GM12878 (cell line): ENCODE data around the gene ATG4A. TPM values are rescaled to one million over a fixed set of nuclear protein-coding genes. Genes with fewer than 3 reads are reported as not detected.

ENCODE experiments used
- ATAC-seq: fragments of 200-7000 bp; cut with Tn5 transposase; 3 replicates; pipeline ENCODE4 v1.9.1; 2020; ENCODE audit warnings: mild to moderate bottlenecking, moderate library complexity
- BruUV-seq: library from RNA; stranded (reverse); fragments of 400-500 nt; replicated peaks from 2 replicates; lab custom pipeline; 2021; lab: Mats Ljungman, UMichigan
- CTCF ChIA-PET: fragments of 300-600 bp; sonication (Branson Sonifier 250); formaldehyde crosslinking; extraction: SDS; loops from one replicate; lab custom pipeline; 2021; ENCODE audit warnings: inconsistent platforms; lab: Yijun Ruan, JAX
- POLR2A ChIA-PET: fragments of 350-600 bp; formaldehyde crosslinking; extraction: SDS; loops from one replicate; lab custom pipeline; 2021; ENCODE audit warnings: inconsistent platforms; lab: Charles Lee
- RAD21 ChIA-PET: fragments of 300-600 bp; sonication (Branson Sonifier 250); formaldehyde crosslinking; loops from one replicate; lab custom pipeline; 2023; ENCODE audit warnings: antibody characterized with exemption; ENCODE audit not compliant: unreplicated experiment; lab: Charles Lee
- SMC1A ChIA-PET: fragments of 300-600 bp; sonication (Branson Sonifier 250); formaldehyde crosslinking; loops from one replicate; lab custom pipeline; 2023; ENCODE audit not compliant: unreplicated experiment, uncharacterized antibody; lab: Charles Lee
- DNase-seq: peaks from one replicate; pipeline ENCODE4 v3.0.0-alpha.2; 2011; ENCODE audit warnings: low read depth, low spot score
- FAIRE-seq: peaks from 3 replicates; lab custom pipeline; 2011; peaks lifted over from hg19 to GRCh38; lab: Jason Lieb, UNC
- H2AFZ ChIP-seq: 2 replicates; pipeline ENCODE4 v1.6.0; 2011; ENCODE audit warnings: low read depth, low read length, control low read depth; ENCODE audit not compliant: control insufficient read depth
- H3K27ac ChIP-seq: 2 replicates; pipeline ENCODE4 v1.5.1; 2011; ENCODE audit warnings: control low read depth; ENCODE audit not compliant: control insufficient read depth, insufficient read depth
- H3K27me3 ChIP-seq, 2 experiments: replicated peaks in 1 of 2; 2 replicates each; pipeline versions ENCODE4 v1.6.0 to v1.6.1; 2011; ENCODE audit warnings: low read length in 1 of 2; ENCODE audit not compliant: control insufficient read depth in 2 of 2, insufficient read depth in 2 of 2
- H3K36me3 ChIP-seq, 2 experiments: 2 replicates each; pipeline ENCODE4 v1.5.1; 2011; ENCODE audit warnings: low read length in 1 of 2; ENCODE audit not compliant: control insufficient read depth in 2 of 2, insufficient read depth in 2 of 2
- H3K4me1 ChIP-seq: 2 replicates; pipeline ENCODE4 v1.6.1; 2011; ENCODE audit warnings: mild to moderate bottlenecking, low read length, moderate library complexity, mixed read lengths; ENCODE audit not compliant: control insufficient read depth, insufficient read depth
- H3K4me2 ChIP-seq: 2 replicates; pipeline ENCODE4 v1.6.0; 2011; ENCODE audit warnings: control low read depth; ENCODE audit not compliant: control insufficient read depth, insufficient read depth
- H3K4me3 ChIP-seq: fragments of 200-600 bp; sonication (generic); 2 replicates; pipeline ENCODE4 v1.5.1; 2016
- H3K79me2 ChIP-seq: 2 replicates; pipeline ENCODE4 v1.6.0; 2011; ENCODE audit warnings: low read length; ENCODE audit not compliant: control insufficient read depth, insufficient read depth
- H3K9ac ChIP-seq: 2 replicates; pipeline ENCODE4 v1.8.0; 2011; ENCODE audit warnings: low read length, control low read depth, mixed read lengths; ENCODE audit not compliant: control insufficient read depth, insufficient read depth
- H3K9me3 ChIP-seq: replicated peaks from 3 replicates; pipeline ENCODE4 v1.5.1; 2011; ENCODE audit warnings: mild to moderate bottlenecking, low read length; ENCODE audit not compliant: control insufficient read depth, insufficient read depth
- H4K20me1 ChIP-seq: 2 replicates; pipeline ENCODE4 v1.6.0; 2011; ENCODE audit not compliant: control insufficient read depth, insufficient read depth
- ASH2L ChIP-seq: fragments of 300-600, 200-600 bp; sonication (generic); IDR thresholded peaks from 2 replicates; pipeline ENCODE4 v1.6.1; 2017; ENCODE audit warnings: low read depth, mild to moderate bottlenecking, borderline replicate concordance
- CEBPB ChIP-seq, 2 experiments: fragments of 150-350 bp in 1 of 2; IDR thresholded peaks; 2 replicates each; pipeline ENCODE4 v1.6.1; 2012 to 2014; ENCODE audit warnings: low read depth in 2 of 2, low read length in 2 of 2, borderline replicate concordance in 1 of 2, inconsistent platforms in 1 of 2
- CUX1 ChIP-seq: IDR thresholded peaks from 2 replicates; pipeline ENCODE4 v1.6.1; 2012; ENCODE audit warnings: improper control_type of control experiment, low read depth, low read length; ENCODE audit not compliant: insufficient replicate concordance
- HDGF ChIP-seq: fragments of 450-650 bp; IDR thresholded peaks from 2 replicates; pipeline ENCODE4 v1.6.1; 2016; ENCODE audit warnings: antibody characterized with exemption
- MTA3 ChIP-seq: IDR thresholded peaks from 2 replicates; pipeline ENCODE4 v1.6.1; 2012; ENCODE audit warnings: low read length, inconsistent platforms, borderline replicate concordance
- MYB ChIP-seq: fragments of 150-350 bp; IDR thresholded peaks from 2 replicates; pipeline ENCODE4 v1.6.1; 2014; ENCODE audit warnings: mild to moderate bottlenecking, low read depth, low read length, borderline replicate concordance
- MYC ChIP-seq: IDR thresholded peaks from 2 replicates; pipeline ENCODE4 v1.6.1; 2011; ENCODE audit warnings: mild to moderate bottlenecking, low read length, moderate library complexity, inconsistent platforms; ENCODE audit not compliant: insufficient read depth, insufficient replicate concordance, insufficient read length, severe bottlenecking
- NR2C1 ChIP-seq: fragments of 450-650 bp; IDR thresholded peaks from 2 replicates; pipeline ENCODE4 v1.6.1; 2017; ENCODE audit warnings: antibody characterized with exemption, mild to moderate bottlenecking, moderate library complexity
- POLR2AphosphoS2 ChIP-seq: IDR thresholded peaks from 2 replicates; pipeline ENCODE4 v1.6.1; 2011; ENCODE audit warnings: low read depth, mild to moderate bottlenecking, low read length, improper control_type of control experiment, moderate library complexity
- SKIL ChIP-seq: fragments of 450-650 bp; IDR thresholded peaks from 2 replicates; pipeline ENCODE4 v1.6.1; 2017; ENCODE audit warnings: mild to moderate bottlenecking, low read depth, inconsistent platforms; ENCODE audit not compliant: poor library complexity, severe bottlenecking
- SREBF1 ChIP-seq: IDR thresholded peaks from 2 replicates; pipeline ENCODE4 v1.6.1; 2012; ENCODE audit warnings: mild to moderate bottlenecking, low read length
- TCF3 ChIP-seq: IDR thresholded peaks from 2 replicates; pipeline ENCODE4 v1.6.1; 2012; ENCODE audit warnings: low read depth, mild to moderate bottlenecking, low read length, borderline replicate concordance; ENCODE audit not compliant: insufficient read depth
- TCF7 ChIP-seq: IDR thresholded peaks from 2 replicates; pipeline ENCODE4 v1.6.1; 2014; ENCODE audit warnings: antibody characterized with exemption, borderline replicate concordance
- WRNIP1 ChIP-seq: IDR thresholded peaks from 2 replicates; pipeline ENCODE4 v1.6.1; 2011; ENCODE audit warnings: low read depth, low read length, improper control_type of control experiment, borderline replicate concordance
- YBX1 ChIP-seq: fragments of 450-650 bp; IDR thresholded peaks from 2 replicates; pipeline ENCODE4 v1.6.1; 2016; ENCODE audit warnings: antibody characterized with exemption
- ZNF207 ChIP-seq: fragments of 450-650 bp; IDR thresholded peaks from 2 replicates; pipeline ENCODE4 v1.6.1; 2014; ENCODE audit warnings: antibody characterized with exemption, mild to moderate bottlenecking, borderline replicate concordance
- WGBS: methylation state at CpG from one replicate; pipeline ENCODE4 v1.1.6; 2016; ENCODE audit warnings: low lambda C conversion rate; ENCODE audit not compliant: insufficient replicate concordance, insufficient coverage; ENCODE audit errors: missing lambda C conversion rate; 5-methylcytosine and 5-hydroxymethylcytosine counted together
- in situ Hi-C: fragments of 300-500 bp; cut with MboI; formaldehyde crosslinking; loops from 9 replicates; pipeline ENCODE4 v1.14.3; 2018; ENCODE audit warnings: mixed read lengths
- intact Hi-C: fragments of 100-400 bp; cut with micrococcal nuclease; formaldehyde crosslinking; loops from one replicate; pipeline ENCODE4 v1.14.2; 2022; ENCODE audit not compliant: unreplicated experiment
- polyA plus RNA-seq, 11 experiments: library from polyadenylated mRNA; depleted of rRNA in 4 of 11; unstranded in 6 of 11; stranded (reverse) in 5 of 11; fragments of >200 nt; fragmentation: Nextera tagmentation in 4 of 11; fragmentation: Illumina TruSeq in 1 of 11; extraction: Ambion mirVana in 4 of 11; extraction: Trizol in 1 of 11; gene quantifications; 1 replicate in 1 of 11; 2 replicates in 10 of 11; pipeline versions ENCODE4 v1.2.1 to v1.2.3, GENCODE V29; 2011 to 2016; ENCODE audit warnings: inconsistent platforms in 2 of 11, missing spikeins in 2 of 11, low read depth in 1 of 11
- total RNA-seq, 4 experiments: library from RNA; depleted of rRNA in 3 of 4; stranded (reverse); fragments of >200 nt in 3 of 4; fragmentation: Illumina TruSeq in 1 of 4; extraction: Trizol in 1 of 4; gene quantifications; 2 replicates each; pipeline versions ENCODE4 v1.2.1 to v1.2.3, GENCODE V29; 2013 to 2021

ATG4A gene
- total and polyA plus RNA-seq, 10 of the 15 experiments (the other 5 are each of a cell fraction or from before 2014, with no cell fraction given), result 9.1 to 22.0 (median 15.5) TPM

GRCh38 chrX:108177351-108178142 is 86.0 kb downstream of the ATG4A start (continued):
- TF ChIP-seq MYB (no peak), POLR2AphosphoS2 (no peak), TCF7 (no peak), HDGF (no peak), NR2C1 (no peak)

GRCh38 chrX:108178143-108178498 is 86.5 kb downstream of the ATG4A start:
- intact Hi-C loops, result no loop called here
- no peaks in the 10 kb centered on the region for H3K36me3 ChIP-seq
- 32% methylated on average over 7 of the region's 7 CpGs for WGBS
- no peak for FAIRE-seq
- no peak for ATAC-seq
- in situ Hi-C loops, result no loop called here
- no peak overlapping the region for H2AFZ ChIP-seq
- no peak overlapping the region for H3K9ac ChIP-seq
- H3K27me3 ChIP-seq, result no peaks in the 10 kb centered on the region
- no peak overlapping the region for H3K27ac ChIP-seq
- BruUV-seq, result no TSS peak
- H3K4me3 ChIP-seq, result no peak overlapping the region
- ChIA-PET SMC1A (no interaction called here), RAD21 (no interaction called here), POLR2A (no interaction called here), CTCF (no interaction called here)
- no peak overlapping the region for H3K4me2 ChIP-seq
- H3K79me2 ChIP-seq, result no peaks in the 10 kb centered on the region
- H4K20me1 ChIP-seq, result no peaks in the 10 kb centered on the region
- H3K9me3 ChIP-seq, result no peaks in the 10 kb centered on the region
- no peak for DNase-seq
- no peaks in the 10 kb centered on the region for H3K4me1 ChIP-seq
- TF ChIP-seq YBX1, result no peak
- no peak for TF ChIP-seq SREBF1
- TF ChIP-seq CUX1, result no peak
- no peak for TF ChIP-seq ZNF207
- TF ChIP-seq SKIL, result no peak
- no peak for TF ChIP-seq WRNIP1
- TF ChIP-seq ASH2L, result no peak
- TF ChIP-seq MYC, result no peak
- TF ChIP-seq TCF3, result no peak
- TF ChIP-seq CEBPB (IDR thresholded peaks at IDR 0.05; ENCODE audit: borderline replicate concordance in 1 of 2, low read depth in 2 of 2, low read length in 2 of 2), result no peak
- TF ChIP-seq MTA3, result no peak
